IMR-90 (cell line): ENCODE measurements around the gene TSHZ1. TPM values are rescaled to one million over a fixed set of nuclear protein-coding genes. Genes with fewer than 3 reads are reported as not detected.

Experiments used
- ATAC-seq: fragments of 200-7000 bp; cut with Tn5 transposase; 2 replicates; pipeline ENCODE4 v1.9.1; 2020; ENCODE audit warnings: low read depth, mild to moderate bottlenecking, moderate library complexity
- BruUV-seq: library from RNA; stranded (reverse); fragments of 400-500 nt; replicated peaks from 2 replicates; lab custom pipeline; 2021; lab: Mats Ljungman, UMichigan
- CTCF ChIA-PET: fragments of 300-600 bp; formaldehyde crosslinking; extraction: SDS; loops from one replicate; lab custom pipeline; 2021; ENCODE audit warnings: antibody characterized with exemption; lab: Yijun Ruan, JAX
- POLR2A ChIA-PET: fragments of 300-600 bp; sonication (Branson Sonifier 250); formaldehyde crosslinking; loops from one replicate; lab custom pipeline; 2022; ENCODE audit warnings: antibody characterized with exemption; ENCODE audit not compliant: unreplicated experiment; lab: Charles Lee
- DNase-seq: peaks from one replicate; pipeline ENCODE4 v3.0.0; 2013
- H2AFZ ChIP-seq: replicated peaks from 2 replicates; pipeline ENCODE3; 2013; ENCODE audit warnings: low read length, mild to moderate bottlenecking; ENCODE audit not compliant: poor library complexity
- H2AK5ac ChIP-seq: 2 replicates; pipeline ENCODE4 v1.6.1; 2013; ENCODE audit warnings: low read depth, low read length, inconsistent platforms
- H2AK9ac ChIP-seq: replicated peaks from 2 replicates; pipeline ENCODE3; 2013; ENCODE audit warnings: mild to moderate bottlenecking, low read depth, low read length, moderate library complexity; ENCODE audit not compliant: poor library complexity
- H2BK120ac ChIP-seq: 2 replicates; pipeline ENCODE4 v1.6.1; 2013; ENCODE audit warnings: low read depth, low read length, inconsistent platforms
- H2BK15ac ChIP-seq: 3 replicates; pipeline ENCODE4 v1.6.1; 2013; ENCODE audit warnings: low read depth, low read length, inconsistent platforms
- H2BK20ac ChIP-seq: 2 replicates; pipeline ENCODE4 v1.6.1; 2013; ENCODE audit warnings: low read depth, mild to moderate bottlenecking, inconsistent platforms, low read length, moderate library complexity
- H2BK5ac ChIP-seq: 2 replicates; pipeline ENCODE4 v1.6.1; 2013; ENCODE audit warnings: mild to moderate bottlenecking, low read depth, low read length, inconsistent platforms; ENCODE audit not compliant: poor library complexity, severe bottlenecking
- H3K14ac ChIP-seq: replicated peaks from 2 replicates; pipeline ENCODE4 v1.6.1; 2013; ENCODE audit warnings: low read depth, low read length, inconsistent platforms
- H3K18ac ChIP-seq: 2 replicates; pipeline ENCODE4 v1.6.1; 2013; ENCODE audit warnings: low read depth, low read length, control low read depth
- H3K23ac ChIP-seq: 2 replicates; pipeline ENCODE4 v1.6.1; 2013; ENCODE audit warnings: low read depth, low read length, inconsistent platforms
- H3K27ac ChIP-seq: 2 replicates; pipeline ENCODE4 v1.5.1; 2013; ENCODE audit warnings: mild to moderate bottlenecking, control low read depth, low read length; ENCODE audit not compliant: insufficient read depth
- H3K27me3 ChIP-seq: 2 replicates; pipeline ENCODE4 v1.6.1; 2013; ENCODE audit warnings: low read length; ENCODE audit not compliant: control insufficient read depth, insufficient read depth
- H3K36me3 ChIP-seq: 2 replicates; pipeline ENCODE4 v1.6.1; 2013; ENCODE audit warnings: low read length, mixed read lengths; ENCODE audit not compliant: control insufficient read depth, insufficient read depth
- H3K4ac ChIP-seq: 2 replicates; pipeline ENCODE4 v1.6.1; 2013; ENCODE audit warnings: low read depth, low read length, inconsistent platforms
- H3K4me1 ChIP-seq: 2 replicates; pipeline ENCODE4 v1.6.1; 2013; ENCODE audit warnings: low read length, mixed read lengths; ENCODE audit not compliant: control insufficient read depth, insufficient read depth
- H3K4me2 ChIP-seq: 2 replicates; pipeline ENCODE4 v1.6.1; 2013; ENCODE audit warnings: low read depth, mild to moderate bottlenecking, control low read depth, low read length, moderate library complexity
- H3K4me3 ChIP-seq: 2 replicates; pipeline ENCODE4 v1.5.1; 2013; ENCODE audit warnings: low read depth, mild to moderate bottlenecking, control low read depth, low read length, moderate library complexity; ENCODE audit not compliant: insufficient read depth
- H3K56ac ChIP-seq: 2 replicates; pipeline ENCODE4 v1.6.1; 2013; ENCODE audit warnings: low read length, inconsistent platforms; ENCODE audit not compliant: insufficient read depth; ENCODE audit errors: extremely low read depth
- H3K79me1 ChIP-seq, 2 experiments: 2 replicates each; pipeline ENCODE4 v1.6.1; 2013; ENCODE audit warnings: low read length in 2 of 2, inconsistent platforms in 1 of 2, low read depth in 1 of 2
- H3K9ac ChIP-seq: 2 replicates; pipeline ENCODE4 v1.6.1; 2013; ENCODE audit warnings: low read depth, low read length, control low read depth
- H3K9me1 ChIP-seq: 2 replicates; pipeline ENCODE4 v1.6.1; 2013; ENCODE audit warnings: low read length, inconsistent platforms; ENCODE audit not compliant: insufficient read depth
- H3K9me3 ChIP-seq: 2 replicates; pipeline ENCODE4 v1.6.1; 2013; ENCODE audit warnings: low read length; ENCODE audit not compliant: control insufficient read depth, insufficient read depth
- H4K20me1 ChIP-seq: 2 replicates; pipeline ENCODE4 v1.6.1; 2013; ENCODE audit warnings: low read length, inconsistent platforms; ENCODE audit not compliant: insufficient read depth
- H4K5ac ChIP-seq: 2 replicates; pipeline ENCODE4 v1.6.1; 2013; ENCODE audit warnings: mild to moderate bottlenecking, low read depth, low read length, control low read depth
- H4K8ac ChIP-seq, 2 experiments: 2 replicates each; pipeline ENCODE4 v1.6.1; 2013; ENCODE audit warnings: low read depth in 2 of 2, low read length in 2 of 2, control low read depth in 1 of 2, inconsistent platforms in 1 of 2
- H4K91ac ChIP-seq: 2 replicates; pipeline ENCODE4 v1.6.1; 2013; ENCODE audit warnings: low read depth, low read length, inconsistent platforms; ENCODE audit not compliant: insufficient read depth
- BHLHE40 ChIP-seq: fragments of 150-350 bp; IDR thresholded peaks from 2 replicates; pipeline ENCODE4 v1.6.1; 2016; ENCODE audit warnings: mild to moderate bottlenecking, low read depth, low read length
- CEBPB ChIP-seq: IDR thresholded peaks from 2 replicates; pipeline ENCODE4 v1.6.1; 2012; ENCODE audit warnings: low read depth, low read length, improper control_type of control experiment
- ELK1 ChIP-seq: fragments of 150-350 bp; IDR thresholded peaks from 2 replicates; pipeline ENCODE4 v1.6.1; 2016; ENCODE audit warnings: low read depth, mild to moderate bottlenecking, low read length, moderate library complexity, borderline replicate concordance
- FOS ChIP-seq: fragments of 150-350 bp; IDR thresholded peaks from 2 replicates; pipeline ENCODE4 v1.6.1; 2016; ENCODE audit warnings: low read depth, low read length
- MAFK ChIP-seq: IDR thresholded peaks from 2 replicates; pipeline ENCODE4 v1.6.1; 2012; ENCODE audit warnings: low read depth, low read length, improper control_type of control experiment
- NFE2L2 ChIP-seq: fragments of 150-350 bp; IDR thresholded peaks from 2 replicates; pipeline ENCODE4 v1.6.1; 2016; ENCODE audit warnings: low read depth, mild to moderate bottlenecking, low read length
- POLR2A ChIP-seq: IDR thresholded peaks from 2 replicates; pipeline ENCODE4 v1.6.1; 2012; ENCODE audit warnings: mild to moderate bottlenecking, low read depth, low read length
- RCOR1 ChIP-seq: IDR thresholded peaks from 2 replicates; pipeline ENCODE4 v1.6.1; 2012; ENCODE audit warnings: mild to moderate bottlenecking, low read length, improper control_type of control experiment; ENCODE audit not compliant: insufficient replicate concordance
- RFX5 ChIP-seq: IDR thresholded peaks from 2 replicates; pipeline ENCODE4 v1.8.0; 2012; ENCODE audit warnings: low read depth, mild to moderate bottlenecking, low read length, moderate library complexity
- USF2 ChIP-seq: fragments of 150-350 bp; IDR thresholded peaks from 2 replicates; pipeline ENCODE4 v1.6.1; 2017; ENCODE audit warnings: mild to moderate bottlenecking, antibody characterized with exemption, low read length, low read depth
- WGBS, 2 experiments: methylation state at CpG; one replicate each; pipeline versions ENCODE4 v1.1.5 to v1.1.7; 2013; ENCODE audit warnings: missing lambda C conversion rate in 2 of 2; ENCODE audit not compliant: insufficient read length in 1 of 2; ENCODE audit errors: extremely low coverage in 2 of 2; 5-methylcytosine and 5-hydroxymethylcytosine counted together
- dilution Hi-C: fragments of 300-500 bp; cut with HindIII; formaldehyde crosslinking; loops from one replicate; pipeline ENCODE4 v1.14.3; 2018; ENCODE audit warnings: low sequenced_read_pairs; ENCODE audit not compliant: unreplicated experiment
- in situ Hi-C: fragments of 300-500 bp; cut with MboI; formaldehyde crosslinking; loops from 3 replicates; pipeline ENCODE4 v1.14.3; 2019; ENCODE audit warnings: low sequenced_read_pairs, inconsistent platforms, mixed read lengths
- intact Hi-C: fragments of 100-400 bp; cut with micrococcal nuclease; formaldehyde crosslinking; loops from 2 replicates; pipeline ENCODE4 v1.10.0; 2022
- polyA plus RNA-seq, 3 experiments: library from polyadenylated mRNA; depleted of rRNA; stranded (reverse); fragments of >200 nt; gene quantifications; 2 replicates each; pipeline ENCODE4 v1.2.3, GENCODE V29; 2012; ENCODE audit warnings: low replicate concordance in 1 of 3
- total RNA-seq: library from RNA; depleted of rRNA; stranded (reverse); fragments of >200 nt; gene quantifications from 2 replicates; pipeline ENCODE4 v1.2.3, GENCODE V29; 2012

TSHZ1 gene
- total and polyA plus RNA-seq, 2 of the 4 experiments (the other 2 are of a cell fraction): 7.1 to 10.0 TPM

GRCh38 chr18:75305984-75306383 is 95.4 kb downstream of the TSHZ1 start:
- no peak overlapping the region for H4K91ac ChIP-seq
- H3K56ac ChIP-seq: no peak overlapping the region
- H2AK9ac ChIP-seq: no peak overlapping the region
- H4K8ac ChIP-seq: no peak overlapping the region
- H3K9me3 ChIP-seq: 0 out of 2 replicates have a peak, but pooled peaks cover 2% of the 10 kb centered on the region
- ATAC-seq (no peak), DNase-seq (no peak)
- H2BK5ac ChIP-seq: no peak overlapping the region
- no peak overlapping the region for H3K4ac ChIP-seq
- H3K9me1 ChIP-seq: no peaks in the 10 kb centered on the region
- no peaks in the 10 kb centered on the region for H3K36me3 ChIP-seq
- no peaks in the 10 kb centered on the region for H3K79me1 ChIP-seq
- H3K9ac ChIP-seq: no peak overlapping the region
- no peak overlapping the region for H4K5ac ChIP-seq
- peaks cover 3% of the 10 kb centered on the region; the same call in 1 of the 2 replicates for H3K27me3 ChIP-seq
- dilution Hi-C loops (no loop called here), in situ Hi-C loops (no loop called here), intact Hi-C loops (no loop called here)
- H3K4me3 ChIP-seq: no peak overlapping the region
- BruUV-seq: no TSS peak
- no peak overlapping the region for H2BK120ac ChIP-seq
- 100% methylated on average over 1 of the region's 4 CpGs; no CpG with 5 or more reads in 1 of the 2 experiments for WGBS, 2 experiments
- H3K4me2 ChIP-seq: no peak overlapping the region
- H2BK20ac ChIP-seq: no peak overlapping the region
- POLR2A ChIA-PET: no interaction called here
- H3K27ac ChIP-seq: no peak overlapping the region
- no peak for TF ChIP-seq USF2
- no peak for TF ChIP-seq FOS
- TF ChIP-seq POLR2A: no peak
- no peak for TF ChIP-seq BHLHE40
- TF ChIP-seq NFE2L2: no peak
- TF ChIP-seq RCOR1: no peak
- no peak for TF ChIP-seq MAFK
- TF ChIP-seq ELK1: no peak
- no peak for TF ChIP-seq CEBPB
- TF ChIP-seq RFX5: no peak
- no peak overlapping the region for H3K18ac ChIP-seq
- H2AFZ ChIP-seq: no peak overlapping the region
- no peak overlapping the region for H2BK15ac ChIP-seq
- no peak overlapping the region for H3K14ac ChIP-seq
- H4K20me1 ChIP-seq: no peaks in the 10 kb centered on the region
- CTCF ChIA-PET: no interaction called here
- no peaks in the 10 kb centered on the region for H3K4me1 ChIP-seq
- no peak overlapping the region for H2AK5ac ChIP-seq
- H3K23ac ChIP-seq: no peak overlapping the region
